AG09319 (cell line): Measurements from ENCODE around the gene BNIPL.

Source experiments
- DNase-seq: peaks from one replicate; pipeline ENCODE4 v3.0.0-alpha.2; 2010; ENCODE audit warnings: low read depth; ENCODE audit errors: extremely low read depth
- TF ChIP-seq, protein P1 (sequence below): IDR thresholded peaks from 2 replicates; pipeline ENCODE4 v1.5.1; 2011; ENCODE audit warnings: low read depth, mild to moderate bottlenecking, inconsistent platforms, low read length, moderate library complexity

BNIPL gene

DNA sequence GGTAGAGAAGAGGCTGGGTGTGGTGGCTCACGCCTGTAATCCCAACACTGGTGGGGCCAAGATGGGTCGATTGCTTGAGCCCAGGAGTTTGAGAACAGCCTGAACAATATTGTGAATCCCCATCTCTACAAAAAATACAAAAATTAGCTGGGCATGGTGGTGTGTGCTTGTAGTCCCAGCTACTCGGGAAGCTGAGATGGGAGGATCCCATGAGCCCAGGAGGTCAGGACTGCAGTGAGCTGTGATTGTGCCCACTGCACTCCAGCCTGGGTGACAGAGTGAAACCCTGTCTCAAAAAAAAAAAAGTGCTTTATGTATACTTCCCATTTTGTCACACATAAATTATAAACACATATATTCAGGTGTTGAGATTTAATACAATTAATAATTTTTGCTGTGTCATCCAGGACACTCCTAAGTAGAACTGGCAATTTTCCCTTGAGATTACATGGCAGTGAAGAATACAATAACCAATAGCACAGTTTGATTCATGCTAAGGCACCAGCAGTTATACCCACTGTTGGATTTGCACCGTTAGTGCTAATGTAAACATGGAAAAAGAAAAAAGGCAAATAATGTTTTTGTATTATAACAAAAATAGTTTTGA lies 49.7 kb downstream of the BNIPL start:
- no peak for DNase-seq
- TF ChIP-seq, protein P1, sequence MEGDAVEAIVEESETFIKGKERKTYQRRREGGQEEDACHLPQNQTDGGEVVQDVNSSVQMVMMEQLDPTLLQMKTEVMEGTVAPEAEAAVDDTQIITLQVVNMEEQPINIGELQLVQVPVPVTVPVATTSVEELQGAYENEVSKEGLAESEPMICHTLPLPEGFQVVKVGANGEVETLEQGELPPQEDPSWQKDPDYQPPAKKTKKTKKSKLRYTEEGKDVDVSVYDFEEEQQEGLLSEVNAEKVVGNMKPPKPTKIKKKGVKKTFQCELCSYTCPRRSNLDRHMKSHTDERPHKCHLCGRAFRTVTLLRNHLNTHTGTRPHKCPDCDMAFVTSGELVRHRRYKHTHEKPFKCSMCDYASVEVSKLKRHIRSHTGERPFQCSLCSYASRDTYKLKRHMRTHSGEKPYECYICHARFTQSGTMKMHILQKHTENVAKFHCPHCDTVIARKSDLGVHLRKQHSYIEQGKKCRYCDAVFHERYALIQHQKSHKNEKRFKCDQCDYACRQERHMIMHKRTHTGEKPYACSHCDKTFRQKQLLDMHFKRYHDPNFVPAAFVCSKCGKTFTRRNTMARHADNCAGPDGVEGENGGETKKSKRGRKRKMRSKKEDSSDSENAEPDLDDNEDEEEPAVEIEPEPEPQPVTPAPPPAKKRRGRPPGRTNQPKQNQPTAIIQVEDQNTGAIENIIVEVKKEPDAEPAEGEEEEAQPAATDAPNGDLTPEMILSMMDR, result no peak
